Measurements from ENCODE around the gene GRHL3.

GRCh38 chr1:24363994-24364393 is 44.8 kb downstream of the GRHL3 start:
- TF ChIP-seq TAF1 (IDR thresholded peaks at IDR 0.05; ENCODE audit: low read depth, low read length) (no peak), POLR2A (IDR thresholded peaks at IDR 0.05; ENCODE audit: low read depth, low read length) (no peak), POLR2AphosphoS5 (IDR thresholded peaks at IDR 0.05; ENCODE audit: low read depth, low read length) (no peak), PAX5 (IDR thresholded peaks at IDR 0.05; ENCODE audit: insufficient read depth, low read length, severe bottlenecking) (no peak), SPI1 (IDR thresholded peaks at IDR 0.05; ENCODE audit: low read depth, low read length) (no peak), POU2F2 (IDR thresholded peaks at IDR 0.05; ENCODE audit: low read depth, low read length) (no peak)

Measured in GM12891 (cell line).